Loucy (cell line): Measurements from ENCODE around the gene SYT1.

Experiments used
- CTCF ChIP-seq: fragments of 200-600 bp; sonication (generic); conservative IDR thresholded peaks from 2 replicates; pipeline ENCODE4 v1.5.1; 2014; ENCODE audit warnings: mild to moderate bottlenecking, antibody characterized with exemption, low read length
- EZH2phosphoT487 ChIP-seq: fragments of 200-600 bp; IDR thresholded peaks from 2 replicates; pipeline ENCODE4 v1.6.1; 2018; ENCODE audit warnings: antibody characterized with exemption, mild to moderate bottlenecking, moderate library complexity, borderline replicate concordance

- TF ChIP-seq CTCF (no peak), EZH2phosphoT487 (no peak)
Observed at GRCh38 chr12:79402606-79403005, 538.0 kb downstream of the SYT1 start.
